GM18520 (cell line): ENCODE results near the gene KLHL22.
"Not testable (repeated sequence)": the region's sequence is repeated elsewhere in the genome, so short reads cannot be mapped to it uniquely, and the experiment has no call there.

Source experiments
- ATAC-seq: cut with Tn5 transposase; IDR thresholded peaks from one replicate; pipeline ENCODE4 v1.9.1; 2021; ENCODE audit not compliant: unreplicated experiment

The KLHL22 gene

GRCh38 chr22:20404881-20405280, 90.7 kb downstream of the KLHL22 start:
- ATAC-seq, result no peak

GRCh38 chr22:20403779-20404140, 91.8 kb downstream of the KLHL22 start:
- no peak for ATAC-seq

- ATAC-seq, result no peak
Measured at GRCh38 chr22:20402960-20403778, 92.4 kb downstream of the KLHL22 start.

GRCh38 chr22:20401376-20402014, 94.1 kb downstream of the KLHL22 start:
- ATAC-seq, result no peak

GRCh38 chr22:20400606-20401375, 94.8 kb downstream of the KLHL22 start:
- no peak for ATAC-seq

- no peak for ATAC-seq
Measured at GRCh38 chr22:20399866-20400605, 95.6 kb downstream of the KLHL22 start.

GRCh38 chr22:20398420-20398819, 97.2 kb downstream of the KLHL22 start:
- no peak for ATAC-seq

- no peak for ATAC-seq
Measured at GRCh38 chr22:20397498-20397897, 98.1 kb downstream of the KLHL22 start.

GRCh38 chr22:20396639-20397038, 99.0 kb downstream of the KLHL22 start:
- no peak for ATAC-seq

GRCh38 chr22:20395907-20396287, 99.7 kb downstream of the KLHL22 start:
- no peak for ATAC-seq

GRCh38 chr22:20395181-20395906, 100.3 kb downstream of the KLHL22 start:
- ATAC-seq, result no peak

GRCh38 chr22:20393705-20394476, 101.7 kb downstream of the KLHL22 start, which contains the start of gene ZNF74:
Gene ZNF74 (plus strand): TSS chr22:20394151. CDS start chr22:20394629, 478 bp downstream.
- ATAC-seq, result peak; percentile 83

GRCh38 chr22:20392983-20393704, 102.5 kb downstream of the KLHL22 start:
- ATAC-seq, result no peak

GRCh38 chr22:20392365-20392881, 103.2 kb downstream of the KLHL22 start:
- ATAC-seq, result not testable (repeated sequence)
